Small intestine (tissue), 7 donors: ENCODE measurements around the gene KNCN. TPM values are rescaled to one million over a fixed set of nuclear protein-coding genes. Genes with fewer than 3 reads are reported as not detected.
A peak's percentile ranks its signal among the peaks of the same experiment; 100 is the strongest.

Experiments used
- DNase-seq, 2 donors: peaks; one replicate each; pipeline versions ENCODE4 v3.0.0 to v3.0.0-alpha.2; 2013
- FAIRE-seq: peaks from 2 replicates; lab custom pipeline; 2012; peaks lifted over from hg19 to GRCh38; lab: Jason Lieb, UNC
- H3K27ac ChIP-seq, 3 donors: one replicate each; pipeline ENCODE4 v1.5.1; 2013; ENCODE audit warnings: low read length in 2 of 3, mild to moderate bottlenecking in 2 of 3, control low read depth in 1 of 3, inconsistent platforms in 1 of 3, low read depth in 1 of 3, moderate library complexity in 1 of 3
- H3K27me3 ChIP-seq, 3 donors: one replicate each; pipeline ENCODE4 v1.6.1; 2013; ENCODE audit warnings: low read length in 3 of 3, inconsistent platforms in 1 of 3; ENCODE audit not compliant: control insufficient read depth in 3 of 3, insufficient read depth in 3 of 3
- H3K36me3 ChIP-seq, 3 donors: one replicate each; pipeline ENCODE4 v1.6.1; 2013; ENCODE audit warnings: low read length in 3 of 3, inconsistent platforms in 1 of 3, low read depth in 1 of 3, mild to moderate bottlenecking in 1 of 3, moderate library complexity in 1 of 3; ENCODE audit not compliant: control insufficient read depth in 3 of 3, insufficient read depth in 2 of 3
- H3K4me1 ChIP-seq, 3 donors: one replicate each; pipeline ENCODE4 v1.6.1; 2013; ENCODE audit warnings: low read length in 2 of 3, inconsistent platforms in 1 of 3, low read depth in 1 of 3, mild to moderate bottlenecking in 1 of 3, moderate library complexity in 1 of 3; ENCODE audit not compliant: control insufficient read depth in 3 of 3, insufficient read depth in 2 of 3
- H3K4me3 ChIP-seq, 3 donors: one replicate each; pipeline ENCODE4 v1.5.1; 2013; ENCODE audit warnings: low read length in 3 of 3, control low read depth in 1 of 3, inconsistent platforms in 1 of 3, low read depth in 1 of 3, mild to moderate bottlenecking in 1 of 3, moderate library complexity in 1 of 3
- H3K9me3 ChIP-seq, 2 donors: one replicate each; pipeline ENCODE4 v1.6.1; 2013; ENCODE audit warnings: low read depth in 1 of 2, low read length in 1 of 2; ENCODE audit not compliant: control insufficient read depth in 2 of 2, insufficient read depth in 1 of 2
- WGBS, 3 donors: extraction: QIAGEN DNeasy Blood & Tissue Kit; methylation state at CpG; one replicate each; pipeline ENCODE4 v1.1.7; 2013; 5-methylcytosine and 5-hydroxymethylcytosine counted together
- polyA plus RNA-seq, 4 donors: library from polyadenylated mRNA; stranded (reverse) in 3 of 4; unstranded in 1 of 4; fragments of 200-250 nt in 3 of 4; fragments of 120-200 nt in 1 of 4; gene quantifications; one replicate each; pipeline versions ENCODE4 v1.2.1 to v1.2.3, GENCODE V29; 2013
- donor health status: healthy with polysubstance abuse.
- donor health status: control.
- donor health status: control.
- donor health status: Bipolar disorder and iron deficiency.
- donor health status: healthy.

KNCN gene
- polyA plus RNA-seq, 4 donors = not detected

DNA sequence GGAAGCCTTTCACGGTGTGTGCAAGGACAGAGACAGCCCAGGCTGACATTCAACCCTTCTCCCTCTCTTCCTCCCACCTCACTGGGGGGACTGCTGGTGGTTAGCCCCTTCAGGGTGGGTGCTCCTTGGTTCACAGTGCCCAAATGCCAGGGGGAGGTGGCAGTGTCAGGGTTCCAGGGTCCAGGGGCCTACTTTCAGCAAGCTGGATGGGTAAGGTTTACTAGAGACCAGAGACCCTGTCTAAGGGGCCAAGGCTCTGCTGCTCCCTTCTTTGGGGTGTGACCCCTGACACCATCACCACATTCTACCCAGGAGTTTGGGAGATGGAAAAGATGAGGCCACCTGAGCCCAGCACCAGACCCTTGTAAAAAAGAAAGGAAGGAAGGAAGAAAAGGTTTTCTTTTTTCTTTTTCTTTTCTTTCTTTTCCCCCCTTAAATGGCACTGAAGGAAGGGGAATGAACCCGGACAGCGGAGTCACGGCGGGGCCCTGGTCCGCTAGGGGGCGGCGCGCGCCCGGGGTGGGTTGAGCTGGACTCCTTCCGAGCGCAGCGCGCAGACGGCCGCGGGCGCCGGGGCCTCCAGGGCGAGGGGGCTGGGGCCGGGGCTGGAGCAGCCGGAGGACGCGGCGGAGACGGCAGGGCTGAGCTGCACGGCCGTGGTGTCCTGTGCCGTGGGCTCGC, 18.8 kb downstream of the KNCN start:
- peak; percentile 53 to 72 for DNase-seq
- H3K27ac ChIP-seq = no peak overlapping the region
- peaks cover 3 to 64% (median 19%) of the 10 kb centered on the region in 3 donors for H3K27me3 ChIP-seq
- H3K4me3 ChIP-seq = peak overlapping the region in 1 of 3 donors; percentile 43
- WGBS, 3 donors = 0 to 2% (median 1%) methylated on average over 15 to 31 of the region's 31 CpGs
- no peak for FAIRE-seq
- H3K4me1 ChIP-seq = peaks cover 0 to 9% (median 0%) of the 10 kb centered on the region in 3 donors
- no peaks in the 10 kb centered on the region for H3K9me3 ChIP-seq
- no peaks in the 10 kb centered on the region for H3K36me3 ChIP-seq

DNA sequence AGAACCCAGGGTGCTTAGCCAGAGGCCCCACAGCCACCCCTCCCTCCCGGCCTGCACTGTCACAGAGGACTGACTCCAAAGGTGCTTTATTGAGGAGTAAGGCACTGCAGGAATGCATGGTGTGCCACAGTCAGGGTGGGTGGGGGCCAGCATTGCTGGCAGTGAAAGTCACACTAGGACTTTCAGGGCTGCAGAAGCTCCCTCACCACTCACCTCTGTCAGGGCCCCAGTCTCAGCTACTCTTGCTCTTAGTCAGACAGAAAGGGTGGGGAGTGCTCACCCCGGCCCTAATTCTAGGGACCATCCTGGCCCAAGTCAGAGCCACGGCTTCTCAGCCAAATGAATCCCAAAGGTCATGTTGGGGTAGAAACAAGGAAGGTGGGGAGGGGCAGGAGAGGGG, 19.4 kb downstream of the KNCN start:
- WGBS, 3 donors = 31 to 60% (median 31%) methylated on average over 3 of the region's 3 CpGs
- Histone ChIP-seq H3K9me3 (no peaks in the 10 kb centered on the region), H3K36me3 (no peaks in the 10 kb centered on the region), H3K27me3 (peaks cover 3 to 67% (median 19%) of the 10 kb centered on the region in 3 donors), H3K4me1 (peaks cover 0 to 14% (median 0%) of the 10 kb centered on the region in 3 donors), H3K27ac (no peak overlapping the region), H3K4me3 (no peak overlapping the region)
- no peak for DNase-seq
- FAIRE-seq = no peak

DNA sequence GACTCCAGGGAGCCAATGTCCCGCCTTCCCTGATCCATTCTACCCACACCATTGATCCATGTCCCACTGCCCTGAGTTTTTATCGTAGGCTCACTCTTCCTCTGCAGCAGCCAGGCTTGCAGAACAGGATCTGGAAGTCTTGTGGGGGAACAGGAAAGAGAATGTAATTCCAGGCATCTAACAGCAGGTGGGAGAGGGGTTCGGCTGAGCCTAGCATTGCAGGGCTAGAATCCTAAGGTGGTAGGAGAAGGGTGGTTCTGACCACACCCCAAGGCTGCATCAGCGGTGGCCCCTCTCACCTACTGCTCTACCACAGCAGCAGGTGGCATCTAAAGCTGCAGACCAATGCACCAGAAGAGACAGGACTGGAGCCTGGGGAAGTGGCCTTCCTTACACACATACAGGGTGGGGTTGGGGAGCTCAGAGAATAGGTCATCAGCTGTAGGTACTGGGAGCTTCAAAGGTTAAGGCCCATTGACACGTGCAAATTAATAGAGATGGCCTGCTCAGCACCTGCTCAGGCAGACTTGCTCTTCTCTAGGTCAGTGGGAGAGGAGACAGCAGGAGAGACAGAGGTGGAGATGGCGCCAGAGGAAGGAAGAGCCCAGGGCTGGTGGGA, 20.5 kb downstream of the KNCN start:
- peak in 1 of 2 donors; percentile 58 for DNase-seq
- no peaks in the 10 kb centered on the region for H3K9me3 ChIP-seq
- 31 to 48% (median 48%) methylated on average over 6 of the region's 6 CpGs for WGBS, 3 donors
- no peak for FAIRE-seq
- no peaks in the 10 kb centered on the region for H3K36me3 ChIP-seq
- no peak overlapping the region for H3K27ac ChIP-seq
- peaks cover 0 to 20% (median 5%) of the 10 kb centered on the region in 3 donors for H3K4me1 ChIP-seq
- peaks cover 3 to 77% (median 18%) of the 10 kb centered on the region in 3 donors for H3K27me3 ChIP-seq
- no peak overlapping the region for H3K4me3 ChIP-seq

GRCh38 chr1:46530311-46530710, 21.1 kb downstream of the KNCN start:
- peaks cover 3 to 80% (median 20%) of the 10 kb centered on the region in 3 donors for H3K27me3 ChIP-seq
- 53 to 72% (median 56%) methylated on average over 3 of the region's 3 CpGs for WGBS, 3 donors

GRCh38 chr1:46529031-46529630, 22.3 kb downstream of the KNCN start:
- Histone ChIP-seq H3K9me3 (no peaks in the 10 kb centered on the region), H3K4me3 (no peak overlapping the region), H3K36me3 (no peaks in the 10 kb centered on the region), H3K27me3 (peaks cover 3 to 81% (median 18%) of the 10 kb centered on the region in 3 donors), H3K27ac (no peak overlapping the region), H3K4me1 (peaks cover 0 to 20% (median 5%) of the 10 kb centered on the region in 3 donors)
- WGBS, 3 donors = 48 to 53% (median 48%) methylated on average over 4 of the region's 4 CpGs
- DNase-seq = no peak
- no peak for FAIRE-seq

More at GRCh38 chr1:46530311-46530710, 21.1 kb downstream of the KNCN start:
- no peak for DNase-seq
- H3K4me1 ChIP-seq = peaks cover 0 to 20% (median 5%) of the 10 kb centered on the region in 3 donors
- no peaks in the 10 kb centered on the region for H3K9me3 ChIP-seq
- no peak overlapping the region for H3K27ac ChIP-seq
- H3K36me3 ChIP-seq = no peaks in the 10 kb centered on the region
- no peak for FAIRE-seq
- no peak overlapping the region for H3K4me3 ChIP-seq

DNA sequence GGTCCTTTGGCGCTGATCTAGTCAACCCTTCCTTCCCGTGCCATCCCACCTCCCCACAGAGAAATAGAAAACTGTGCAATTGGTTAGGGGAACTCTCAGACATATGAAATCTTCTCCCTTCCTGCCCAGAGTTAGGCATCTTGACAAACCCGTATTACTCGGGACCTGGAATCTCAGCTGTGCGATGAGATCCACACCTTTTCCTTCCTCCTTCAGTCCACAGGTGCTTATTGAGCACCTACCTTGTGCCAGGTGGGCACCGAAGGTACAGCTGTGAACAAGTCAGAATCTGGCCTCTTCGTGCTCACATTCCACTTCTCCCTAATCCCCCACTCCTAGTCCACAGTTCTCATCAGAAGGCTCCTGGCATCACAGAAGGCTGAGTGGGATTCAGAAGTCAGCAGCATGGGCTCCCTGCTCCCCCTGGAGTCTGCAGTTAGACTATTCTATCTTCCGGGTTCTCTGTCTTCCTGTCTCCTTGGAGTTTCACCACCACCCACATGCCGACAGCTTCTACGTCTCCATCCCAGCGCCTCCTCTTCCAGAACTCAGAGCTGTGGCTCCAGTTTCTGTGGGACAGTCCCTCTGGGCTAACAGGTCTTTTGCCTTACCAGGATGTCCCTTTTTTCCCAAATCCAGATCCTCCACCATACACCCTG, 23.0 kb downstream of the KNCN start:
- DNase-seq = no peak

GRCh38 chr1:46527474-46528296, 23.8 kb downstream of the KNCN start:
- no peak overlapping the region for H3K4me3 ChIP-seq
- peaks cover 0 to 15% (median 5%) of the 10 kb centered on the region in 3 donors for H3K4me1 ChIP-seq
- H3K27me3 ChIP-seq = peaks cover 0 to 84% (median 14%) of the 10 kb centered on the region in 3 donors
- H3K9me3 ChIP-seq = no peaks in the 10 kb centered on the region
- no peaks in the 10 kb centered on the region for H3K36me3 ChIP-seq
- DNase-seq (peak; percentile 77 to 79), FAIRE-seq (no peak)
- no peak overlapping the region for H3K27ac ChIP-seq
- WGBS, 3 donors = 26 to 32% (median 29%) methylated on average over 3 of the region's 3 CpGs

More for the DNA sequence above, 23.0 kb downstream of the KNCN start:
- 33 to 36% (median 36%) methylated on average over 11 of the region's 11 CpGs for WGBS, 3 donors
- H3K36me3 ChIP-seq = no peaks in the 10 kb centered on the region
- H3K4me1 ChIP-seq = peaks cover 0 to 17% (median 5%) of the 10 kb centered on the region in 3 donors
- H3K9me3 ChIP-seq = no peaks in the 10 kb centered on the region
- peaks cover 2 to 80% (median 15%) of the 10 kb centered on the region in 3 donors for H3K27me3 ChIP-seq
- H3K27ac ChIP-seq = no peak overlapping the region
- no peak overlapping the region for H3K4me3 ChIP-seq
- FAIRE-seq = no peak
